Measurements from ENCODE around the gene LCTL.

LCTL gene

GRCh38 chr15:66569461-66570137, 3.8 kb upstream of the LCTL start:
- no peak for DNase-seq
- H2AK5ac ChIP-seq (ENCODE audit: low read length, severe bottlenecking), result no peak overlapping the region

GRCh38 chr15:66567897-66568296, 2.1 kb upstream of the LCTL start:
- H3K14ac ChIP-seq (ENCODE audit: low read length in 2 of 2), result no peak overlapping the region
- no peaks in the 10 kb centered on the region for H3K9me3 ChIP-seq (ENCODE audit: control insufficient read depth, low read length)
- peaks cover 12% of the 10 kb centered on the region for H3K79me1 ChIP-seq (replicated peaks; ENCODE audit: low read length, poor library complexity, severe bottlenecking)
- no peaks in the 10 kb centered on the region for H3K27me3 ChIP-seq (ENCODE audit: control insufficient read depth in 1 of 2, insufficient read depth in 1 of 2, low read length in 2 of 2)
- H3K4me2 ChIP-seq (ENCODE audit: low read length, poor library complexity, severe bottlenecking), result no peak overlapping the region
- H3K36me3 ChIP-seq (ENCODE audit: control insufficient read depth in 1 of 2, insufficient read depth in 2 of 2, low read depth in 1 of 2, low read length in 2 of 2), result peaks cover 0 to 8% of the 10 kb centered on the region in 2 experiments
- H2AK5ac ChIP-seq (ENCODE audit: low read length, severe bottlenecking), result no peak overlapping the region
- H3K4ac ChIP-seq (ENCODE audit: low read depth in 1 of 2, low read length in 2 of 2), result no peak overlapping the region
- H4K8ac ChIP-seq (ENCODE audit: low read length), result no peak overlapping the region
- no peak overlapping the region for H3K23ac ChIP-seq (ENCODE audit: low read length in 2 of 2)
- no peak overlapping the region for H3K18ac ChIP-seq (ENCODE audit: low read depth in 1 of 2, low read length in 2 of 2)
- H3K4me3 ChIP-seq (ENCODE audit: insufficient read depth in 1 of 2, low read depth in 1 of 2, low read length in 2 of 2), result no peak overlapping the region
- H3K27ac ChIP-seq (ENCODE audit: low read length, poor library complexity, severe bottlenecking), result no peak overlapping the region
- peaks cover 31% of the 10 kb centered on the region for H3K4me1 ChIP-seq (ENCODE audit: control insufficient read depth, insufficient read depth, low read depth, low read length)
- H2BK120ac ChIP-seq (ENCODE audit: low read depth, low read length), result no peak overlapping the region
- no peak overlapping the region for H3K9ac ChIP-seq (ENCODE audit: low read length)
- DNase-seq, result no peak
- WGBS, result 89% methylated on average over 7 of the region's 7 CpGs
- no peak overlapping the region for H2AFZ ChIP-seq (ENCODE audit: low read depth, low read length)
- no peak overlapping the region for H4K91ac ChIP-seq (ENCODE audit: low read length)
- peak overlapping the region; percentile 12 to 35 for H2BK12ac ChIP-seq (ENCODE audit: low read length in 2 of 2)
- peak overlapping the region; percentile 44 for H2BK15ac ChIP-seq (ENCODE audit: low read depth, poor library complexity, severe bottlenecking)
- no peak overlapping the region for H2BK5ac ChIP-seq (ENCODE audit: low read depth, low read length, poor library complexity, severe bottlenecking)

More at GRCh38 chr15:66569461-66570137, 3.8 kb upstream of the LCTL start:
- H3K14ac ChIP-seq (ENCODE audit: low read length in 2 of 2), result no peak overlapping the region
- no peaks in the 10 kb centered on the region for H3K36me3 ChIP-seq (ENCODE audit: control insufficient read depth in 1 of 2, insufficient read depth in 2 of 2, low read depth in 1 of 2, low read length in 2 of 2)
- 83% methylated on average over 9 of the region's 9 CpGs for WGBS
- H2AFZ ChIP-seq (ENCODE audit: low read depth, low read length), result no peak overlapping the region
- H4K91ac ChIP-seq (ENCODE audit: low read length), result no peak overlapping the region
- no peak overlapping the region for H3K18ac ChIP-seq (ENCODE audit: low read depth in 1 of 2, low read length in 2 of 2)
- no peak overlapping the region for H3K9ac ChIP-seq (ENCODE audit: low read length)
- H3K9me3 ChIP-seq (ENCODE audit: control insufficient read depth, low read length), result no peaks in the 10 kb centered on the region
- peaks cover 9% of the 10 kb centered on the region for H3K79me1 ChIP-seq (replicated peaks; ENCODE audit: low read length, poor library complexity, severe bottlenecking)
- no peak overlapping the region for H3K27ac ChIP-seq (ENCODE audit: low read length, poor library complexity, severe bottlenecking)
- H3K27me3 ChIP-seq (ENCODE audit: control insufficient read depth in 1 of 2, insufficient read depth in 1 of 2, low read length in 2 of 2), result no peaks in the 10 kb centered on the region
- peaks cover 26% of the 10 kb centered on the region for H3K4me1 ChIP-seq (ENCODE audit: control insufficient read depth, insufficient read depth, low read depth, low read length)
- no peak overlapping the region for H4K8ac ChIP-seq (ENCODE audit: low read length)
- no peak overlapping the region for H3K4ac ChIP-seq (ENCODE audit: low read depth in 1 of 2, low read length in 2 of 2)
- no peak overlapping the region for H2BK12ac ChIP-seq (ENCODE audit: low read length in 2 of 2)
- no peak overlapping the region for H2BK120ac ChIP-seq (ENCODE audit: low read depth, low read length)
- H2BK5ac ChIP-seq (ENCODE audit: low read depth, low read length, poor library complexity, severe bottlenecking), result no peak overlapping the region
- H2BK15ac ChIP-seq (ENCODE audit: low read depth, poor library complexity, severe bottlenecking), result no peak overlapping the region
- no peak overlapping the region for H3K4me3 ChIP-seq (ENCODE audit: insufficient read depth in 1 of 2, low read depth in 1 of 2, low read length in 2 of 2)
- no peak overlapping the region for H3K23ac ChIP-seq (ENCODE audit: low read length in 2 of 2)
- H3K4me2 ChIP-seq (ENCODE audit: low read length, poor library complexity, severe bottlenecking), result no peak overlapping the region

GRCh38 chr15:66566963-66567531, 1.2 kb upstream of the LCTL start:
- H3K23ac ChIP-seq (ENCODE audit: low read length in 2 of 2), result no peak overlapping the region
- no peaks in the 10 kb centered on the region for H3K9me3 ChIP-seq (ENCODE audit: control insufficient read depth, low read length)
- H3K9ac ChIP-seq (ENCODE audit: low read length), result no peak overlapping the region
- WGBS, result 51% methylated on average over 14 of the region's 15 CpGs
- H3K36me3 ChIP-seq (ENCODE audit: control insufficient read depth in 1 of 2, insufficient read depth in 2 of 2, low read depth in 1 of 2, low read length in 2 of 2), result peaks cover 0 to 8% of the 10 kb centered on the region in 2 experiments
- peaks cover 30% of the 10 kb centered on the region for H3K4me1 ChIP-seq (ENCODE audit: control insufficient read depth, insufficient read depth, low read depth, low read length)
- no peak overlapping the region for H3K4me3 ChIP-seq (ENCODE audit: insufficient read depth in 1 of 2, low read depth in 1 of 2, low read length in 2 of 2)
- H2BK12ac ChIP-seq (ENCODE audit: low read length in 2 of 2), result peak overlapping the region in 1 of 2 experiments; percentile 45
- H3K4ac ChIP-seq (ENCODE audit: low read depth in 1 of 2, low read length in 2 of 2), result no peak overlapping the region
- H4K91ac ChIP-seq (ENCODE audit: low read length), result no peak overlapping the region
- H3K18ac ChIP-seq (ENCODE audit: low read depth in 1 of 2, low read length in 2 of 2), result peak overlapping the region in 1 of 2 experiments; percentile 73
- no peak overlapping the region for H3K14ac ChIP-seq (ENCODE audit: low read length in 2 of 2)
- H2AK5ac ChIP-seq (ENCODE audit: low read length, severe bottlenecking), result no peak overlapping the region
- peak; percentile 77 for DNase-seq
- H3K27me3 ChIP-seq (ENCODE audit: control insufficient read depth in 1 of 2, insufficient read depth in 1 of 2, low read length in 2 of 2), result no peaks in the 10 kb centered on the region
- no peak overlapping the region for H3K27ac ChIP-seq (ENCODE audit: low read length, poor library complexity, severe bottlenecking)
- no peak overlapping the region for H2BK120ac ChIP-seq (ENCODE audit: low read depth, low read length)
- no peak overlapping the region for H2BK15ac ChIP-seq (ENCODE audit: low read depth, poor library complexity, severe bottlenecking)
- peak overlapping the region; percentile 72 for H2AFZ ChIP-seq (ENCODE audit: low read depth, low read length)
- H4K8ac ChIP-seq (ENCODE audit: low read length), result peak overlapping the region; percentile 33
- H3K4me2 ChIP-seq (ENCODE audit: low read length, poor library complexity, severe bottlenecking), result no peak overlapping the region
- H3K79me1 ChIP-seq (replicated peaks; ENCODE audit: low read length, poor library complexity, severe bottlenecking), result peaks cover 12% of the 10 kb centered on the region
- H2BK5ac ChIP-seq (ENCODE audit: low read depth, low read length, poor library complexity, severe bottlenecking), result no peak overlapping the region

- peak overlapping the region; percentile 31 to 86 for H3K18ac ChIP-seq (ENCODE audit: low read depth in 1 of 2, low read length in 2 of 2)
- 72% methylated on average over 9 of the region's 9 CpGs for WGBS
- no peak overlapping the region for H2AFZ ChIP-seq (ENCODE audit: low read depth, low read length)
- peak overlapping the region; percentile 48 to 83 for H3K4ac ChIP-seq (ENCODE audit: low read depth in 1 of 2, low read length in 2 of 2)
- no peak overlapping the region for H3K4me3 ChIP-seq (ENCODE audit: insufficient read depth in 1 of 2, low read depth in 1 of 2, low read length in 2 of 2)
- no peaks in the 10 kb centered on the region for H3K27me3 ChIP-seq (ENCODE audit: control insufficient read depth in 1 of 2, insufficient read depth in 1 of 2, low read length in 2 of 2)
- peaks cover 29% of the 10 kb centered on the region for H3K4me1 ChIP-seq (ENCODE audit: control insufficient read depth, insufficient read depth, low read depth, low read length)
- H3K9me3 ChIP-seq (ENCODE audit: control insufficient read depth, low read length), result no peaks in the 10 kb centered on the region
- H2BK15ac ChIP-seq (ENCODE audit: low read depth, poor library complexity, severe bottlenecking), result peak overlapping the region; percentile 83
- peak overlapping the region in 1 of 2 experiments; percentile 23 for H3K23ac ChIP-seq (ENCODE audit: low read length in 2 of 2)
- no peak overlapping the region for H3K27ac ChIP-seq (ENCODE audit: low read length, poor library complexity, severe bottlenecking)
- peak overlapping the region in 1 of 2 experiments; percentile 31 for H3K14ac ChIP-seq (ENCODE audit: low read length in 2 of 2)
- peak overlapping the region; percentile 85 for H4K8ac ChIP-seq (ENCODE audit: low read length)
- DNase-seq, result no peak
- peak overlapping the region; percentile 6 to 73 for H2BK12ac ChIP-seq (ENCODE audit: low read length in 2 of 2)
- peak overlapping the region; percentile 57 for H2AK5ac ChIP-seq (ENCODE audit: low read length, severe bottlenecking)
- peaks cover 0 to 15% of the 10 kb centered on the region in 2 experiments for H3K36me3 ChIP-seq (ENCODE audit: control insufficient read depth in 1 of 2, insufficient read depth in 2 of 2, low read depth in 1 of 2, low read length in 2 of 2)
- H4K91ac ChIP-seq (ENCODE audit: low read length), result peak overlapping the region; percentile 84
- H3K9ac ChIP-seq (ENCODE audit: low read length), result no peak overlapping the region
- H2BK5ac ChIP-seq (ENCODE audit: low read depth, low read length, poor library complexity, severe bottlenecking), result no peak overlapping the region
- H3K79me1 ChIP-seq (replicated peaks; ENCODE audit: low read length, poor library complexity, severe bottlenecking), result peaks cover 12% of the 10 kb centered on the region
- peak overlapping the region; percentile 55 for H3K4me2 ChIP-seq (ENCODE audit: low read length, poor library complexity, severe bottlenecking)
- H2BK120ac ChIP-seq (ENCODE audit: low read depth, low read length), result no peak overlapping the region
These were observed 607 bp downstream of the LCTL start for GRCh38 chr15:66565141-66565641.

Data from mesenchymal stem cell (in vitro differentiated cells and primary cell).